Thymus (tissue), 11 donors: Measurements from ENCODE around the gene PPARGC1A. TPM values are rescaled to one million over a fixed set of nuclear protein-coding genes. Genes with fewer than 3 reads are reported as not detected.

Experiments
- DNase-seq, 9 donors: peaks; one replicate each; pipeline ENCODE4 v3.0.0-alpha.2; 2013; ENCODE audit warnings: low spot score in 9 of 9, low read depth in 6 of 9, missing footprints in 1 of 9
- H3K27ac ChIP-seq, 2 donors: one replicate each; pipeline ENCODE4 v1.5.1; 2013; ENCODE audit warnings: control low read depth in 1 of 2, low read depth in 1 of 2, low read length in 1 of 2, mild to moderate bottlenecking in 1 of 2, moderate library complexity in 1 of 2
- H3K27me3 ChIP-seq, 2 donors: one replicate each; pipeline ENCODE4 v1.5.1; 2013; ENCODE audit warnings: low read length in 1 of 2; ENCODE audit not compliant: control insufficient read depth in 2 of 2, insufficient read depth in 1 of 2
- H3K36me3 ChIP-seq, 2 donors: one replicate each; pipeline ENCODE4 v1.5.1; 2013; ENCODE audit warnings: low read length in 1 of 2, mild to moderate bottlenecking in 1 of 2, moderate library complexity in 1 of 2; ENCODE audit not compliant: control insufficient read depth in 2 of 2, insufficient read depth in 2 of 2
- H3K4me1 ChIP-seq, 2 donors: one replicate each; pipeline ENCODE4 v1.5.1; 2013; ENCODE audit warnings: low read length in 2 of 2; ENCODE audit not compliant: control insufficient read depth in 2 of 2, insufficient read depth in 2 of 2
- H3K4me3 ChIP-seq, 2 donors: one replicate each; pipeline ENCODE4 v1.5.1; 2013; ENCODE audit warnings: low read length in 2 of 2, control low read depth in 1 of 2, mild to moderate bottlenecking in 1 of 2
- H3K9me3 ChIP-seq, 2 donors: one replicate each; pipeline ENCODE4 v1.5.1; 2013; ENCODE audit warnings: low read length in 1 of 2, mild to moderate bottlenecking in 1 of 2; ENCODE audit not compliant: control insufficient read depth in 2 of 2, insufficient read depth in 1 of 2
- WGBS: extraction: QIAGEN DNeasy Blood & Tissue Kit; methylation state at CpG from one replicate; pipeline ENCODE4 v1.1.7; 2013; 5-methylcytosine and 5-hydroxymethylcytosine counted together
- polyA plus RNA-seq: library from polyadenylated mRNA; stranded (reverse); fragments of 200-250 nt; gene quantifications from one replicate; pipeline ENCODE4 v1.2.3, GENCODE V29; 2013
- total RNA-seq: library from RNA; stranded (reverse); fragments of 120-200 nt; gene quantifications from one replicate; pipeline ENCODE4 v1.2.4, GENCODE V29; 2013
- donor health status: healthy.

The PPARGC1A gene
- total and polyA plus RNA-seq, 2 donors, result 1.4 to 3.1 TPM

DNA sequence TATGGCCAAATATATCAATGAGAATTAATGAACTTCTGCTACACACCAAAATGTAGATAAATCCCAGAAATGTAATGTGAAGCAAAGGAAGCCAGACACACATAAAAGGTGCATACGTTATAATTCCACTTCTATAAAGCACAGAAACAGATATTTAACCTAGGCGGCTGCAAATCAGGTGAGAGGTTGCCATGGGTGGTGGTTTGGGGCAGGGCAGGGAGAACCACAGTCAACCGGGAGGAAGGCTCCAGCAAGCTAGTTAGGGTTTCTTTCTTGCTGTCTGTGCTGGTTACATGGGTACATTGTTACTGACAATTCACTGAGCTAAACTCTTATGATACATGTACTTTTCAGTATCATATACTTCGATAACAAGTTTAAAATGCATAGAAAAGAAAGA, 9.7 kb upstream of the PPARGC1A start:
- no peaks in the 10 kb centered on the region for H3K9me3 ChIP-seq
- no peak for DNase-seq
- H3K27me3 ChIP-seq, result no peaks in the 10 kb centered on the region
- no peaks in the 10 kb centered on the region for H3K36me3 ChIP-seq
- no peaks in the 10 kb centered on the region for H3K4me1 ChIP-seq
- WGBS, result 92% methylated on average over 4 of the region's 4 CpGs
- no peak overlapping the region for H3K4me3 ChIP-seq
- no peak overlapping the region for H3K27ac ChIP-seq

DNA sequence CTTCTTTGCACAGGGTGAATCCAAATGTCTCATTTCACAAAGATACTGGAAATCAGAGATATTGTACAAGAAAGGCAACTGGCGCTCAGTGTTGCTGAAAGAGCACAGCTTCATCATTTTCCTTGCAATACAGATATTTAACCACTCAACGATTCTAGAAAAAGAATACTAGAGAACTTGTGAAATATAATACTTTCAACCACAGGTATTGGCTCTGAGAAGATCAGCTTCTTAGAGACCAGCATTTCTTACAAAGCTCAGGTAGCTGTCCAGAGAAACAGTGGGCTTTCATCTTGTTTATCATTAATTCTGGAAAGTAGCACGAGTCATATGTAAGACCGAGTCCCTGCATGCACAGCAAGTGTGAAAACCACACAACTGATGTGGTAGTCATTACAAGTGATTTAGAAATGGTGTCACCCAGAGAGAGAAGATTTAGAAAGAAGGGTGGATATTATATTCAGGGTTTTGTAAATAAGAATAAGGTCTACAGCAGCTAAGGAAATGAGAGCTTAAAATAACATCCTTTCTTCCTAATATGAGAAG, 7.8 kb upstream of the PPARGC1A start:
- Histone ChIP-seq H3K4me3 (no peak overlapping the region), H3K36me3 (no peaks in the 10 kb centered on the region), H3K27ac (no peak overlapping the region), H3K27me3 (no peaks in the 10 kb centered on the region), H3K4me1 (no peaks in the 10 kb centered on the region), H3K9me3 (no peaks in the 10 kb centered on the region)
- 91% methylated on average over 4 of the region's 4 CpGs for WGBS
- no peak for DNase-seq

DNA sequence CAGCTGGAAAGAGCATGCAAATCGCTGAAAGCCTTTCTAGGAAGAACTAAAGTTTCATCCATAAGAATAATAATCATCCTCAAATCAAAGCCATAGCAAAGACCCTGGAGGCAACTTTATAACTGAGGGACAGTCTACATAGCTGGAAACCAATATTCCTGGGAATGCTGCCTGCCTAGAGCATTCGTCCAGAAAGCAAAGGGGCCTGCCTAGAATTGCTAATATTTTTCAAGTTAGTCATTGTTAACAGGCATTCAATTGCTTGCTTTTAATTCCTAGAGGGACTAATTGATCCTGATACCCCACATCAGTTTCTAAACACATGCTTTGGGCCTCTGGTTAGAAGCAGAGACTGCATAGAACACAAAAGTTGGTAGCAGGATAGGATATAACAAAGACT, 4.2 kb upstream of the PPARGC1A start:
- no peak overlapping the region for H3K27ac ChIP-seq
- H3K4me1 ChIP-seq, result no peaks in the 10 kb centered on the region
- no peak for DNase-seq
- 93% methylated on average over 2 of the region's 2 CpGs for whole genome bisulfite sequencing
- no peaks in the 10 kb centered on the region for H3K27me3 ChIP-seq
- H3K4me3 ChIP-seq, result no peak overlapping the region
- H3K36me3 ChIP-seq, result no peaks in the 10 kb centered on the region
- H3K9me3 ChIP-seq, result no peaks in the 10 kb centered on the region

- Histone ChIP-seq H3K4me3 (no peak overlapping the region), H3K27ac (no peak overlapping the region)
- 78% methylated on average over 1 of the region's 1 CpG for WGBS
These were observed 1.2 kb upstream of the PPARGC1A start for GRCh38 chr4:23891064-23891421.

DNA sequence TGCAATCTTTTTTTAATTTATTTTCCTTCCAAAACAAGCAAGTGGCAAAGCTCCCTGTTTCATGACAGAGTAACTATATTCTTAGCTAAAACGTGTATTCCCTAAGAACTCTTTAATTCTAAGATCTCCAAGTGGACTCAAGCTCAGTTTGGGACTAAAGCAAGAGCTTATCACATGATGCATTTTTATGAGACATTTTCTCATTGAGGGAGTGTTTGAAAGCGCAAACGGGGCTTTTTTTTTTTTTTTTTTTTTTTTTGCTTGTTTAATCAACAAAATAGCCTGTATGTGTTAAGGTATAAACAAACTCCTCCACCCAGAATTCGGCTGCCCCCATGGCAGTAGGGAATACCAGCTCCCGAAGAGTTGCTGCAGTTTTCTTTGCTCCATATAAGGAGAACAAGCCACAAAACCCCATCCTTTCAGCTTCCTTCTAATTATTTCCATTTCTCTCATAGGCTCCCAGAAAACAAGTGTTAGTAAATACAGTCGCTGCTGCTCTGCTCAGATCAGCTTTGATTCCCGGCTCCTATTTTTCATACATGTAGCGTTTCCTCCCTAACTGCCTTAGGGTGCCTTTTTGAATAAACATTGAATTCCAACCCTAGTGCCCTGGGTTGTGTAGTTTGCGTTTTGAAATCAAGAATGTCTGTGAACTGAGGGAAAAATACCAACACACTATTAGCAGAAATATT, 669 bp upstream of the PPARGC1A start:
- Histone ChIP-seq H3K27ac (no peak overlapping the region), H3K4me3 (no peak overlapping the region), H3K4me1 (no peaks in the 10 kb centered on the region), H3K27me3 (no peaks in the 10 kb centered on the region), H3K36me3 (no peaks in the 10 kb centered on the region), H3K9me3 (no peaks in the 10 kb centered on the region)
- DNase-seq, result no peak
- WGBS, result 40% methylated on average over 9 of the region's 9 CpGs

More at GRCh38 chr4:23891064-23891421, 1.2 kb upstream of the PPARGC1A start:
- no peak for DNase-seq
- H3K4me1 ChIP-seq, result no peaks in the 10 kb centered on the region
- no peaks in the 10 kb centered on the region for H3K36me3 ChIP-seq
- H3K9me3 ChIP-seq, result no peaks in the 10 kb centered on the region
- H3K27me3 ChIP-seq, result no peaks in the 10 kb centered on the region

DNA sequence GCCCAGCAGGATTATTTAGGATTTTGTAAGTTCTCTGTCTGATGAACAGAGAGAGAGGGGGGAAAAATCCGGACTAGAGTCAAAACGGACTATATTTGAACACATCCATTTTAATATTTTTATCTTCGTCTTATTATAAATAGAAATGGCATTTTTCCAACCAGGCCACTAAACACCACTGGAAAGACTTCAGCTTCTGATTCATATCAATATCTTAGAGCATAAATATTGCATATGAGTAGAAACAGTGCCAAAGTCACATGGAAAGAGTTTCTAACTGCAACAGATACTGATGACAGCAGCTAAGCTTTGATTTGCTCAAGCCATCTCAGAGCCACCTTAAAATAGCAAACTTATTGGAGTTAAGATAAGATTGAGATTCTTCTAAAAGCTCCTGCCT, 456 bp downstream of the PPARGC1A start:
- no peaks in the 10 kb centered on the region for H3K36me3 ChIP-seq
- H3K27ac ChIP-seq, result no peak overlapping the region
- H3K4me3 ChIP-seq, result peak overlapping the region in 1 of 2 donors; percentile 15
- H3K4me1 ChIP-seq, result no peaks in the 10 kb centered on the region
- no peaks in the 10 kb centered on the region for H3K9me3 ChIP-seq
- H3K27me3 ChIP-seq, result no peaks in the 10 kb centered on the region
- DNase-seq, result no peak
- 29% methylated on average over 3 of the region's 3 CpGs for WGBS

DNA sequence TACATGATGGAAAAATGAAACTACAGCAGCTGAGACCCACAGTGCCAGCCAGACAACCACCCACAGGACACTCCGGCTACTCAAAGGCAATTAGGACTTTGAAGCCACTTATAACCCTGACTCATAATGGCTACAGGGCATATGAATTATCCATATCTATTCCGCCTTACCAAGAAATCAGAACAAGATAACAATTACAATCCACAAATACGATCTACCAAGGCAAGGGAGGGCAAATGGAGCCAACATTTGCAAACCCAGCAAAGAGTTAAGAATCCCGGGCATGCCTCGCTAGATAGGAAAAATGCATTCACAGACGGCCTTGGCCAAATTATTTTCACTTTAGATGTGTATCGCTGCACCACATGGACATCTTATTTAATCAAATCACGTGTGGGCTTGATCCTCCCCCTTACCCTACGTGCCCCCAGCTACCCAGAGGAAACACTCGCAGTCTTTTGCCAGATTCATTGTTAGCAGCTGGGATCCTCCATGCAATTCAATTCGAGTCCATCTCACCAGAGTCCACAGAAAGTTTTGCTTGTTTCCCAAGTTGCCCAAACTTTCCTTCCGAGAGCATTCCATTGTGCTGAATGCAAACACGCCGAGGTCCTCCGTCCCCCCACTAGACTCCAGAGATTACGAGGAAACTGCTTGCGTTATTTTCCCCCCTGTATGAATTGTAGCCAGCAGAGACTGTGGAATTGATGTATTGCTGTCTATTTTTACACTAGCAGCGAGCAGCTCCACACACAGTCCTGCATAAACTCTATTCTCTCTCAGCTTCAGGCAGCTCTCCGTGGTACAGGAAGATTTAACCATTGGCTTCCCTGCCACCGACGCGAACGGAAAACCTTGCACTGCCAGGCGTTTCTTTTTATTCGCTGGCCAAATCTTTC, 1.2 kb downstream of the PPARGC1A start:
- 30% methylated on average over 25 of the region's 25 CpGs for WGBS
- Histone ChIP-seq H3K4me1 (no peaks in the 10 kb centered on the region), H3K36me3 (no peaks in the 10 kb centered on the region), H3K4me3 (peak overlapping the region; percentile 3 to 15), H3K27me3 (no peaks in the 10 kb centered on the region), H3K9me3 (no peaks in the 10 kb centered on the region), H3K27ac (peak overlapping the region in 1 of 2 donors; percentile 36)
- DNase-seq, result no peak

DNA sequence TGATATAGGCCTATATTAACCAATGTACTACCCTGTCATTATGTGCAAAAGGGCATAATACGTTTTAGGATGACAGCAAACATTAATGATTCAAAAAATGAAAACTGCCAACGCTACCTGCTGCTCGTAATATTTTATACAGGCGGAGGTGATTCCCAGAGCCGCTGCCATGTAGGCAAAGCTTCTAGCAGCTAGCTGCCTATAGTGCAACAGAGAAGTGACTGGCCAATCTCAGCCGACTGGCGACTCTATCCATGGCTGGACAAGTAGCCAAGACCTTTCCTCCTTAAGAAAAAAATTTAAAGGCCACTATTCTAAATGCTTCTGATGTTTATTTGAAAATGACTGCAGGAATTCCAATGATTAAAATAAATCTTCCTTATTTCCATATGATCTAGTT, 1.9 kb downstream of the PPARGC1A start:
- no peak overlapping the region for H3K4me3 ChIP-seq
- H3K9me3 ChIP-seq, result no peaks in the 10 kb centered on the region
- no peaks in the 10 kb centered on the region for H3K4me1 ChIP-seq
- no peak for DNase-seq
- H3K27me3 ChIP-seq, result no peaks in the 10 kb centered on the region
- H3K36me3 ChIP-seq, result no peaks in the 10 kb centered on the region
- 90% methylated on average over 7 of the region's 7 CpGs for WGBS
- no peak overlapping the region for H3K27ac ChIP-seq

DNA sequence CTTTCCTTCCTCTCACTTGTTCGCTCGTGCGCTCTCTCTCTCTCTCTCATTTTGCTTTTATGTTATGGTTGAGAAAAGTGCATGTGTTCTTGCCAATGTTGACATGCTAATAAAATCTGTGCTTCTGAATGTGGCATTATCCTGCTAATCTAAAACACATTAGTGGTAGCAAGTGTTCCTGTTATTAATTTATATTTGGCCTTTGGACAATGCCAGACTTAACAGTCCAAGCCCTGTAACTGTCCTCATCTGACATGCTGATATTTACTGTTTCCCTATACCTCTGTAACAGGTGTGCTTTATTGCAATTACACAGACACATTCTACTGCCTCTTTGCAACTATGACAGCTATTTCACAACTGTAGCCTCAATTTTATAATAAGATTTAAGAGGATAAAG, 2.7 kb downstream of the PPARGC1A start:
- WGBS, result 99% methylated on average over 3 of the region's 3 CpGs
- no peaks in the 10 kb centered on the region for H3K36me3 ChIP-seq
- no peak for DNase-seq
- H3K4me1 ChIP-seq, result no peaks in the 10 kb centered on the region
- no peaks in the 10 kb centered on the region for H3K27me3 ChIP-seq
- H3K9me3 ChIP-seq, result no peaks in the 10 kb centered on the region
- no peak overlapping the region for H3K27ac ChIP-seq
- no peak overlapping the region for H3K4me3 ChIP-seq
